ENCODE data around the gene AP3S2. TPM values are rescaled to one million over a fixed set of nuclear protein-coding genes. Genes with fewer than 3 reads are reported as not detected.

AP3S2 gene
- total and polyA plus RNA-seq, 2 experiments from 2014 or later, result 9.4 to 93.3 TPM

GRCh38 chr15:89822026-89822425 is 71.8 kb downstream of the AP3S2 start (continued):
- TF ChIP-seq ZNF462 (CRISPR knock-in tag; IDR thresholded peaks at IDR 0.05), result no peak
- no peak for TF ChIP-seq JUNB (IDR thresholded peaks at IDR 0.05; ENCODE audit: unreplicated experiment)

GRCh38 chr15:89820666-89821611 is 72.9 kb downstream of the AP3S2 start:
- ATAC-seq, result no peak
- Histone ChIP-seq H3K4me1 (ENCODE audit: insufficient read depth) (no peaks in the 10 kb centered on the region), H3K4me3 (no peak overlapping the region), H4K20me1 (replicated peaks; ENCODE audit: insufficient read depth) (no peaks in the 10 kb centered on the region; the same call in 1 of the 2 replicates), H3F3A (replicated peaks; ENCODE audit: low read depth) (no peaks in the 10 kb centered on the region), H3K27ac (ENCODE audit: low read depth) (no peak overlapping the region), H2AFZ (no peak overlapping the region), H3K4me2 (no peak overlapping the region), H3K9me2 (ENCODE audit: insufficient read depth) (no peaks in the 10 kb centered on the region), H3K36me3 (ENCODE audit: insufficient read depth) (no peaks in the 10 kb centered on the region), H3K27me3 (ENCODE audit: insufficient read depth) (peaks cover 10% of the 10 kb centered on the region), H3K79me2 (replicated peaks; ENCODE audit: insufficient read depth) (no peaks in the 10 kb centered on the region)
- Mint-ChIP-seq H3K27ac (no peak overlapping the region), H3K9me3 (peaks cover 4% of the 10 kb centered on the region), H3K36me3 (ENCODE audit: low read depth) (0 out of 3 replicates have a peak, but pooled peaks cover 1% of the 10 kb centered on the region), H3K27me3 (ENCODE audit: insufficient read depth, low read depth, poor library complexity) (peaks cover 15% of the 10 kb centered on the region), H3K4me1 (peaks cover 10% of the 10 kb centered on the region), H3K4me3 (no peak overlapping the region)
- DNase-seq (ENCODE audit: low spot score), result no peak
- TF ChIP-seq ZNF114 (CRISPR knock-in tag; IDR thresholded peaks at IDR 0.05) (no peak), JUNB (IDR thresholded peaks at IDR 0.05; ENCODE audit: unreplicated experiment) (no peak), ZNF462 (CRISPR knock-in tag; IDR thresholded peaks at IDR 0.05) (no peak), NANOG (IDR thresholded peaks at IDR 0.05; ENCODE audit: borderline replicate concordance) (no peak), EZH2phosphoT487 (IDR thresholded peaks at IDR 0.05; ENCODE audit: unreplicated experiment) (no peak), CREB1 (CRISPR knock-in tag; IDR thresholded peaks at IDR 0.05; ENCODE audit: low read depth) (no peak)

Measured in GM23338 (cell line).